Measurements from ENCODE around the gene SLC6A9. TPM values are rescaled to one million over a fixed set of nuclear protein-coding genes. Genes with fewer than 3 reads are reported as not detected.

SLC6A9 gene
- total RNA-seq (4.9 and 6.0 TPM in 2 replicates), polyA plus RNA-seq (12.1 and 13.2 TPM in 2 replicates)

- no peaks in the 10 kb centered on the region for H3K27me3 ChIP-seq
- DNase-seq (ENCODE audit: low read depth in 1 of 2, low spot score in 1 of 2) = peak; percentile 72 to 93
- peaks cover 30% of the 10 kb centered on the region for H3K4me1 ChIP-seq (ENCODE audit: low read depth)
- TF ChIP-seq, protein P1, sequence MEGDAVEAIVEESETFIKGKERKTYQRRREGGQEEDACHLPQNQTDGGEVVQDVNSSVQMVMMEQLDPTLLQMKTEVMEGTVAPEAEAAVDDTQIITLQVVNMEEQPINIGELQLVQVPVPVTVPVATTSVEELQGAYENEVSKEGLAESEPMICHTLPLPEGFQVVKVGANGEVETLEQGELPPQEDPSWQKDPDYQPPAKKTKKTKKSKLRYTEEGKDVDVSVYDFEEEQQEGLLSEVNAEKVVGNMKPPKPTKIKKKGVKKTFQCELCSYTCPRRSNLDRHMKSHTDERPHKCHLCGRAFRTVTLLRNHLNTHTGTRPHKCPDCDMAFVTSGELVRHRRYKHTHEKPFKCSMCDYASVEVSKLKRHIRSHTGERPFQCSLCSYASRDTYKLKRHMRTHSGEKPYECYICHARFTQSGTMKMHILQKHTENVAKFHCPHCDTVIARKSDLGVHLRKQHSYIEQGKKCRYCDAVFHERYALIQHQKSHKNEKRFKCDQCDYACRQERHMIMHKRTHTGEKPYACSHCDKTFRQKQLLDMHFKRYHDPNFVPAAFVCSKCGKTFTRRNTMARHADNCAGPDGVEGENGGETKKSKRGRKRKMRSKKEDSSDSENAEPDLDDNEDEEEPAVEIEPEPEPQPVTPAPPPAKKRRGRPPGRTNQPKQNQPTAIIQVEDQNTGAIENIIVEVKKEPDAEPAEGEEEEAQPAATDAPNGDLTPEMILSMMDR (IDR thresholded peaks at IDR 0.05; ENCODE audit: low read depth, low read length) = no peak
- no peaks in the 10 kb centered on the region for H3K36me3 ChIP-seq
- peak within 1 kb of the TSS; percentile 77 for H3K4me3 ChIP-seq
- no peaks in the 10 kb centered on the region for H3K9me3 ChIP-seq (ENCODE audit: low read depth)
- H3K27ac ChIP-seq = peak within 1 kb of the TSS; percentile 73
Measured at GRCh38 chr1:44031252-44032169, at the start of gene SLC6A9. SLC6A9 (minus strand) TSS chr1:44031462; CDS start chr1:44024277, 7,185 bp downstream.

DNA sequence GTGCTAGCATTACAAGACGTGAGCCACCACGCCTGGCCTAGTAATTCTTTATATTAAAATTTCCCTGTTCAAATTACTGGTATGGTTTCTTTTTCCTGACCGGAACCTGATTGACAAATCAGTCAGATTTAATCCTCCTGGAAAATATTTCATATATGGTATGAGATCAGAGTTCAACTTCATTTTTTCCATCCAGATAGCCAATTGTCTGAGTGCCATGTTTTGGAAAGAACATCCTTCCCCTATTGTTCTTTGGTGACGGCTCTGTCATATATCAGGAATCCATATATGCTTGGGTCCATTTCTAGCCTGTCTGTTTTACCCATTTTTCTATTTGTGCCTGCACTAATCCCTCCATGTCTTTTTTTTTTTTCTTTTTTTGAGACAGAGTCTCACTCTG lies 48.3 kb upstream of the SLC6A9 start:
- TF ChIP-seq, protein P1 (IDR thresholded peaks at IDR 0.05; ENCODE audit: low read depth, low read length) = no peak
- no peak overlapping the region for H3K27ac ChIP-seq
- no peak for DNase-seq (ENCODE audit: low read depth in 1 of 2, low spot score in 1 of 2)
- no peak overlapping the region for H3K4me3 ChIP-seq
- H3K36me3 ChIP-seq = no peaks in the 10 kb centered on the region
- H3K4me1 ChIP-seq (ENCODE audit: low read depth) = peaks cover 9% of the 10 kb centered on the region
- no peaks in the 10 kb centered on the region for H3K9me3 ChIP-seq (ENCODE audit: low read depth)
- no peaks in the 10 kb centered on the region for H3K27me3 ChIP-seq

GRCh38 chr1:44078104-44078503 lies 46.8 kb upstream of the SLC6A9 start:
- H3K27me3 ChIP-seq = no peaks in the 10 kb centered on the region
- H3K27ac ChIP-seq = no peak overlapping the region
- TF ChIP-seq, protein P1 (IDR thresholded peaks at IDR 0.05; ENCODE audit: low read depth, low read length) = no peak

GRCh38 chr1:44077421-44077820 lies 46.2 kb upstream of the SLC6A9 start:
- TF ChIP-seq, protein P1 (IDR thresholded peaks at IDR 0.05; ENCODE audit: low read depth, low read length) = no peak
- H3K27me3 ChIP-seq = no peaks in the 10 kb centered on the region
- H3K4me1 ChIP-seq (ENCODE audit: low read depth) = peaks cover 9% of the 10 kb centered on the region
- no peaks in the 10 kb centered on the region for H3K9me3 ChIP-seq (ENCODE audit: low read depth)
- H3K36me3 ChIP-seq = no peaks in the 10 kb centered on the region
- DNase-seq (ENCODE audit: low read depth in 1 of 2, low spot score in 1 of 2) = peak in 1 of 2 donors; percentile 27
- H3K4me3 ChIP-seq = no peak overlapping the region
- H3K27ac ChIP-seq = no peak overlapping the region

More at GRCh38 chr1:44078104-44078503, 46.8 kb upstream of the SLC6A9 start:
- no peaks in the 10 kb centered on the region for H3K9me3 ChIP-seq (ENCODE audit: low read depth)
- H3K36me3 ChIP-seq = no peaks in the 10 kb centered on the region
- peaks cover 9% of the 10 kb centered on the region for H3K4me1 ChIP-seq (ENCODE audit: low read depth)
- no peak overlapping the region for H3K4me3 ChIP-seq
- no peak for DNase-seq (ENCODE audit: low read depth in 1 of 2, low spot score in 1 of 2)

DNA sequence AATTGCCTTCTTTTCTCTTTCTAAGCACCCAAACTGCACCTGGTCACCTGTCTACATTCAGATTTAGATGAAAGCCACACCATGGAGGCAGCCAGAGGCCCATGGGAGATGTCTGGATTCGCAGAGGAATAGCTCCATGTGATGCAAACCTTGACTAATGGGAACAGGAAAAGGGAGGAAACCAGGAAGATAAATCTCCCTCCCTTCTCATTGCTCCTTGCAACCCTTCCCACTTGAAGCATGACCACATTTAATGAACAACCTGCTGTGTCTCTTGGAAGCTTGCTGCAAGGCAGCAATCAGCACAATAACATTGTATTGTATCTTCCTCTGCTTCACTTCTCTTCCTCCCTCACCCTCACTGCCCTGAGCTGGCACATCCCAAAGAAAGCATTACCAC lies 44.8 kb upstream of the SLC6A9 start:
- H3K27ac ChIP-seq = no peak overlapping the region
- H3K4me3 ChIP-seq = no peak overlapping the region
- H3K4me1 ChIP-seq (ENCODE audit: low read depth) = peaks cover 9% of the 10 kb centered on the region
- TF ChIP-seq, protein P1 (IDR thresholded peaks at IDR 0.05; ENCODE audit: low read depth, low read length) = no peak
- H3K27me3 ChIP-seq = no peaks in the 10 kb centered on the region
- no peaks in the 10 kb centered on the region for H3K36me3 ChIP-seq
- H3K9me3 ChIP-seq (ENCODE audit: low read depth) = no peaks in the 10 kb centered on the region
- DNase-seq (ENCODE audit: low read depth in 1 of 2, low spot score in 1 of 2) = peak in 1 of 2 donors; percentile 73

Data from cardiac muscle cell (in vitro differentiated cells and primary cell).